Spleen (tissue), 7 donors: Measurements from ENCODE around the gene ATP9A.

Source experiments
- POLR2A ChIP-seq, 3 donors: fragments of 450-650 bp; IDR thresholded peaks; one replicate each; pipeline ENCODE4 v1.5.1; 2017; ENCODE audit warnings: antibody characterized with exemption in 3 of 3, mild to moderate bottlenecking in 1 of 3
- TF ChIP-seq, protein P1 (sequence below), 11 experiments: fragments of 200-600 bp in 7 of 11; fragments of 450-650 bp in 4 of 11; sonication (generic) in 4 of 11; IDR thresholded peaks in 8 of 11; conservative IDR thresholded peaks in 3 of 11; 1 replicate in 7 of 11; 2 replicates in 4 of 11; pipeline versions ENCODE4 v1.4.0 to v1.8.0; 2016 to 2021; ENCODE audit warnings: antibody characterized with exemption in 11 of 11, inconsistent platforms in 4 of 11, mild to moderate bottlenecking in 1 of 11
- donor health status: DM: no; HTN: no; CAD: no; lungs with moderate emphysema.
- donor health status: DM: no; HTN: no; CAD: no.
- donor health status: DM: no; HTN: no; CAD: no.

DNA sequence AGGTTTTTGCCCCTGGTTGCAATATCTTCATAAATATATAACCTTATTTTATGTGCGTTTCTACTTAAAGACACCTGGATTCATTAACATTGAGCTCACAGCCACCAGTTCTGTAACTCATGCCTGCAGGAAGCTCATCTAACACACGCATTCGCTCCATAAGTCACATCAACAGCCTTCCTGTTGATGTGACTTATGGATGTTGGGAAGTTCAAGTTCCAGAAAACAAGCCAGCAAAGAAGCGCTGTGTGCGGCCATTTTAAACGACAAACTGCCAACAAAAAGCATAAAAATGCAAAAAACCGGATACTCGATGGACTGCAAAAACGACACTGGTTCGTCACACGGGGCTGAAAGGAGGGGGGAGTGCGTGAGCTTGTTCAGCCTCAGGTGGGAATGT is 147.8 kb downstream of the ATP9A start:
- no peak for TF ChIP-seq POLR2A (IDR thresholded peaks at IDR 0.05)
- TF ChIP-seq, protein P1, sequence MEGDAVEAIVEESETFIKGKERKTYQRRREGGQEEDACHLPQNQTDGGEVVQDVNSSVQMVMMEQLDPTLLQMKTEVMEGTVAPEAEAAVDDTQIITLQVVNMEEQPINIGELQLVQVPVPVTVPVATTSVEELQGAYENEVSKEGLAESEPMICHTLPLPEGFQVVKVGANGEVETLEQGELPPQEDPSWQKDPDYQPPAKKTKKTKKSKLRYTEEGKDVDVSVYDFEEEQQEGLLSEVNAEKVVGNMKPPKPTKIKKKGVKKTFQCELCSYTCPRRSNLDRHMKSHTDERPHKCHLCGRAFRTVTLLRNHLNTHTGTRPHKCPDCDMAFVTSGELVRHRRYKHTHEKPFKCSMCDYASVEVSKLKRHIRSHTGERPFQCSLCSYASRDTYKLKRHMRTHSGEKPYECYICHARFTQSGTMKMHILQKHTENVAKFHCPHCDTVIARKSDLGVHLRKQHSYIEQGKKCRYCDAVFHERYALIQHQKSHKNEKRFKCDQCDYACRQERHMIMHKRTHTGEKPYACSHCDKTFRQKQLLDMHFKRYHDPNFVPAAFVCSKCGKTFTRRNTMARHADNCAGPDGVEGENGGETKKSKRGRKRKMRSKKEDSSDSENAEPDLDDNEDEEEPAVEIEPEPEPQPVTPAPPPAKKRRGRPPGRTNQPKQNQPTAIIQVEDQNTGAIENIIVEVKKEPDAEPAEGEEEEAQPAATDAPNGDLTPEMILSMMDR (IDR thresholded peaks at IDR 0.05 in 8 of 11, conservative IDR thresholded peaks at IDR 0.05 in 3 of 11) = no peak
